Measurements from ENCODE around the gene NGF.

Gene NGF

DNA sequence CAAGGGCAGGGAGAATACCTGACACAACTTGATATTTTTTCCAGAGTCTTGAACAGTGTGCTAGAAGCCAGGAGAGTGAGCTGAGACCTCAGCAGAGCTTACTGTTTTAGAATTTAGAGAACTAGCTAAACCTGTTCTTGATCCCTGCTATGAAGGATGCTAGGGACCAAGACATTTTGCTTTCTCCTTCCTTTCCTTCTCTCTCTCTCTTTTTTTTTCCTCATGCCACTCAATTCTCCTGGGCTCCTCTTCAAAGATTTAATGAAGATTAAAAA lies 99.0 kb downstream of the NGF start:
- no peak for TF ChIP-seq CTCF (IDR thresholded peaks at IDR 0.05; ENCODE audit: low read depth, low read length)
- DNase-seq (ENCODE audit: extremely low read depth, low read depth), result no peak

DNA sequence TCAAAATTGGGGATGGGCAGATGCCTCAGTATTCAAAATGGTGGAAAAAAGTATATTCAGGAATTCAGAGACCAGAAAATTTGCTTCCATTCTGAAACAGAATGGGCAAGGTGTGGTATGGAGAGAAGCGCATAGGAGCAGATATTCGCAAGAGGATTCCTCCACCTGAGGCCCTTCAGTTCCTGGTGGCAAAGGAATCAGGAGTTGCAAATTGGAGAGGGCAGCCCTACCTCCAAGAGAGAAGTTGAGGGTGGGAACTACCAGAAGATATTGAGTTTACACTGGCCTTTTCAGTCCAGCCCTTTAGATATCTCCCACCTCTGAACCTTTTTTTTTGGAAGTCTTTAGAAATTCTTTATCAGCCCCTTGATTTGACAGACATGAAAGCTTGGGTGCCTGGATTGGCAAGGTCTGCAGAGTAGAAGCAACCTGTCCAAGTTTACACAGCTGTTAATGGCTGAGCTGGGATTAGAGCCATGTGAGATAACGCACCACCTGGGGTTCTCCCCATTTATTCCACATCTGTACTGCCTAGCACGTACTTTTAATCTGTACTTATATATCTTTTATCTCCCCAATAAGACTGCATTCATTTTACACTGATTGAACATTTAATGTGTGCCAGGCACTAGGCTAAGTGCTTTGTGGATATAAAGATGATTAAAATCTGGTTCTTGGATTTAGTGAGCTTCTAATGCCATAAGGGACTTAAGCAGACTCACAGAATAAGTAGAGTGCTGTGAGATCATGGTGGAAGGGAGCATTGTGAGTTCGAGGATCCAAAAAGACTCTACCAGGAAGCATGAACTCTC lies 99.5 kb downstream of the NGF start:
- no peak for DNase-seq (ENCODE audit: extremely low read depth, low read depth)
- TF ChIP-seq CTCF (IDR thresholded peaks at IDR 0.05; ENCODE audit: low read depth, low read length), result no peak

DNA sequence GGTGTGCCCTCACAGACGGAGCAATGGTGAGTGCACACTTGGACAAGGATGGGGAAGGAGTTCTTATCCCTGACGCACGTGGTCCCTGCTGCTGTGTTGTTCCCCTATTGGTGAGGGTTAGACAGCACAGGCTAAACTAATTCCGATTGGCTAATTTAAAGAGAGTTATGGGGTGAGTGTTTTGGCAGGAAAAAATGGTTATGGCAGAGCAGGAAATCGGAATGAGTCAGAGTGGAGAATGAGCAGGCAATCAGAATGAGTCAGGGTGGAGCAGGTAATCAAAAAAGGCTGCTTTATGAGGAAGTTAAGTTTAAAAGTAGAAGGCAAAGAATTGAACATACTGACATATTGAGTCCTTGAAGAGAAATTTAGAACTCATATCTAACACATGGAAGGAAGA lies 100.5 kb downstream of the NGF start:
- no peak for TF ChIP-seq CTCF (IDR thresholded peaks at IDR 0.05; ENCODE audit: low read depth, low read length)
- no peak for DNase-seq (ENCODE audit: extremely low read depth, low read depth)

- TF ChIP-seq CTCF (IDR thresholded peaks at IDR 0.05; ENCODE audit: low read depth, low read length), result no peak
- no peak for DNase-seq (ENCODE audit: extremely low read depth, low read depth)
These were observed 101.0 kb downstream of the NGF start for GRCh38 chr1:115237023-115237422.

Data from AG09319 (cell line).